DLD1 (cell line): Measurements from ENCODE around the gene COL19A1.

ENCODE experiments used
- in situ Hi-C: cut with HindIII; loops from 2 replicates; pipeline ENCODE4 v1.10.0; 2017; ENCODE audit warnings: low sequenced_read_pairs

Gene COL19A1

DNA sequence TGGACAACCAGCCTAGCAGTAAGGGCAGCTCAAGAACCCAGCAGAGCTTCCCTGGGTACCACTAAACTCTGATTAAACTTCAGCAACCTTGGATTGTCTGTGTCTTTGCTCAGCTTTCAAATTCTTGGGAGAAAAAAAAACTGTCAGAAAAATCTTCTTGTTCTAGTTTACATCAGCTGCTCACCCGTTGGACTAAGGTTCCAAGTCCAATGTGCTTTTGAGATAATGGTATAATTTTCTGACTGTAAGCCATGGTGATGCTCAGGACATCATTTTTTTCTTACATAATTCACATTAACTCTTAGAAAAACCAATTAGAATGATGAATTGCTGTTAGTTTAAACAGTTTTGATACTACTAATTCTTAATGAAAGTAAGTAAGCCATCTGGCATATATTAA is 290.7 kb downstream of the COL19A1 start:
- in situ Hi-C loops = no loop called here

DNA sequence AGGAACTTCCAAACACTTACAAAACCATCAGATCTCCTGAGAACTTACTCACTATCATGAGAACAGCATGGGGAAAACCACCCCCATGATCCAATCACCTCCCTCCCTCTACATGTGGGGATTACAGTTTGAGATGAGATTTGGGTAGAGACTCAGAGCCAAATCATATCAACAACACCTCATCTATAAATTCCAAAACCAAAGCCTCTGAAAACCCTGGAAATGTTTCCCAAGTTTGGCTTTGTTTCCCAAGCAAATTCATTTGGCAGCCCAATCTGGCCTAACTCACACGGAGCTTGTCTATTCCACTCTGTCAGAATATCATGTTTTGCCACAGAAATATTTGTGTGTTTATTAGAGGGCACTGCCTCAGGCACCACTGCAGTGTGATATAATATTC is 293.9 kb downstream of the COL19A1 start:
- in situ Hi-C loops = no loop called here

DNA sequence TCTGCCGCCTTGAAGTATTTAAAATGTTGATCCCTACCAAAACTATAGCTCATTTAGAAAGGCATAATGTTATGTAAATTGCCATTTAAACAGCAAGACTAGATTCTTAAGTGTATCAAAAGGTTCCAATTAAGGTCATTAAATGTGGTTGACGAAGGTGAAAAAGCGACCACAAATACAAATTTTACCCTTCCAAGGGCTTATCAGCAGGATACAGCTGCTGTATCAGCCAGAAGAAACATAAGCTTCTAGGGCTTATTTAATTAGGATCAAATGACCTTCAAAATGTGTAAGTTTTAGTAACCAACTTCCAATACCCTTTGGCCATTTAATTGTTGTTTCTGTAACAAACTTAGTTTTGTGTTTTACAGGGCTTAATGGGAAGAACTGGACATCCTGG is 296.6 kb downstream of the COL19A1 start:
- in situ Hi-C loops = no loop called here

DNA sequence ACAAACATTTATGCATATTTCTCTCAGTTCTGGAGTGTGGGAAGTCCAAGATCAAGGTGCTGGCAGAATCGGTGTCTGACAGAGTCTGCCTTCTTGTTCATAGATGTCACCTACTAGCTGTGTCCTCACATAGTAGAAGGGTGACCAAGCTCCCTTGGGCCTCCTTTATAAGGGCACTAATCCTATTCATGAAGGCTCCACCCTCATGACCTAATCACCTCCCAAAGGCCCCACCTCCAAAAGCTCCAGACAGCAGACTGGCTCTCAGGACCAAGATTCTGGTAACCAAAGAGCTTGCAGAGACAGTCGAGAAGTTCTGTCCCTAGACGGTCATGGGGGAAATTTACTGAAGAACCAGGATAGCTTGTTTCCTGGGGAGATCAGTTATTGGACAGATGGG is 297.4 kb downstream of the COL19A1 start:
- in situ Hi-C loops = no loop called here

DNA sequence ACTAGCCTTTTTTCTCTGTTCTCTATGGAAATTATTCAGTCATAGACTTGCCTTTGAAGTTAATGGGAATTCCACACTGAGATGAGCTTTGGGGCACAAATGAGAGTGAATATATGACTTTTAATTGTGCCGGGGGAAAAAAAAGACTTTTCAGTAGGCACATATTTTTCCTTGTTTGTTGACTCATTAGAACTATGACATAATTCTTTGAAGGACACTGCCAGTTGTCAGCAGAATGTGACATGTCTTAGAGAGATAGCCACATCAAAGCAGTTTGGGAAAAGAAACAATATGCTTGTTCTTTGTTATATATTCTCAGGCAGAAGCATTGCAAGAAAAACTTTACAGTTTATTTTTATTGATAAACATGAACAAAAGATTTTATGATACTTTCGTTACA is 298.2 kb downstream of the COL19A1 start:
- in situ Hi-C loops = no loop called here

DNA sequence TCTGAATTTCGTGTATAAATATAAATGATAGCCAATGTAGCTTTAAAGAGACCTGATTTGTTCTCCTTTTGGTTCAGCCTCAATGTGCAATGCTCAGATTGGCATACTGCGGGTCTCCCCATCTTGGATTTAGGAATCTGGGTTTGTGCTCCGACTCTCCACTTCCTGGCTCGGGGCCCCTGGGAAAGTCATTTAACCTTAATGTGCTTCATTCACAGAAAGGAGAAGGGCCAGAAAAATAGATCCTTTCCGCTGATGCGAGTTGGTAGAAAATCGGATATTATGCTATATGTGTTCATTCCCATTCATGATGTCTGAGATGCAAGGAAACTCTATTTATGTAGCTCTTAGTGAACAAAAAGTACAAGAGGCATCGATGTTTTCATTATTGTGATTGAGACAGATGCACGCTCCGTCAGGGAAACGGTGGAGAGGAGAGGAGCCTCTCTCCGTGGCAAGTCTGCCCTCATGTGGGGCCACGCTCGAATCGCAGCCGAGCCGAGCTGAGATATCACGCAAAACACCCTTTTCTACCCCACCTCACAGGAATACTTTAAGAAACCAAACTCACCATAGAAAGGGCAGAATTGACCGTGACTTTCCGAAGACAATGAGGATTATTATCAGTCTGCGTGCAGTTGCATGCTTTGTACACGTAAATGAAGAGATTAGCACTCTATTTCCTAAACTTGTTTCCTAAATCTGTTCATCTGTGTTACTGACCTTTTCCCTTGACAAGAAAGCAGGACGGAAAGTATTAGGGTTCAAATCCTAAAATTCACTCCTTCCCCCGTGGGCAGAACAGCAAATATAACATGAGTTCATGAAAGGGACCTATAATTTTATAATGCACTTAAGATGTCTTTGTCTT is 300.0 kb downstream of the COL19A1 start:
- in situ Hi-C loops = no loop called here

DNA sequence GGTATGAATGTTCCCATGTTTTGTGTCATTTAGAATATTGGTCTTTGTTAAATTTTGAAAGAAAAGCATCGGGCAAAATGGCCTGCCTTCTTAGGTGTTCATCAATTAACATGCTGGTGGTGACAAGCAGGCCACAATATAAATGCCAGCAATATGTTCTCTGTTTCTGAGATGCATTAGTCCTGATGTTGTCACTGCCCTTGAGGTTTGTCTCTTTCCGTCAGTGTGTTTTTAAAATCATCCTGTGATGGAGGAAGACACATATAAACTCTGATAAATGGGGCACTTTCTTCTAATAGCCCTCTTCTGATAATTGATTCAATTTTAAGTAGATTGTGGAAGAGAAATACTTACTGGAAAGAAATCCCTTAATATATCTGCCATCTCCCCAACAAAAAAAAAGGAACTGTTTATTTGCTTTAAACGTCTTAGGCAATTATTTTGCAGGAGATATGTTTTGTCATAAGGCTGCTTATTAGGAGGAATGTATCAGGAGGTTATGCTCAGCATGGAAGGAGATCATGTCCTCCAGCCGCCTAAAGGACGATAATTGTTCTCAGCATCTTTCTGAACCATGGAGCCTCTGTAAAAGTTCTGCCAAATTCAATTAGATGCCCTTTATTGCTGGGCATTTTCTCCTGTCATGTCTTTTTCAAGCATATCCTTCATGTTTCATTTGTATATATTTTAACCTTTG is 302.5 kb downstream of the COL19A1 start:
- in situ Hi-C loops = no loop called here

DNA sequence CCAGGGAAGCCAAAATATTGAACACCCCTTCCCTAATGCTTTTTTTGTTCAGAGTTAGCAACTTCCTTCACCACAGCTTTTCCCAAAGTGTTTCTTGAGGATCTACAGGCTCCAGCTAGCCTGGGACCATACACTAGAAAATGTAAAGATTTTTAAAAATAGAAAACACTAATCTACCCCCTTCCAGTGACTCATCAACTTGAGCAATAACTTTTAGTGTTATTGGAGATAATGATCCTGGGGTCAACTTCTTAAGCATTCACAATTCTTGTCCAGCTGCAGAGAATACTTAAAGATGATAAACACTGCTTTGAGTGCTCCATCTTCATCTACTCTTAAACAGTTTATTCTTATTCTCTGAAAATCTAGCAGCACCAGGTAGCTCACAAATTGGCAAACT is 304.9 kb downstream of the COL19A1 start:
- in situ Hi-C loops = no loop called here

DNA sequence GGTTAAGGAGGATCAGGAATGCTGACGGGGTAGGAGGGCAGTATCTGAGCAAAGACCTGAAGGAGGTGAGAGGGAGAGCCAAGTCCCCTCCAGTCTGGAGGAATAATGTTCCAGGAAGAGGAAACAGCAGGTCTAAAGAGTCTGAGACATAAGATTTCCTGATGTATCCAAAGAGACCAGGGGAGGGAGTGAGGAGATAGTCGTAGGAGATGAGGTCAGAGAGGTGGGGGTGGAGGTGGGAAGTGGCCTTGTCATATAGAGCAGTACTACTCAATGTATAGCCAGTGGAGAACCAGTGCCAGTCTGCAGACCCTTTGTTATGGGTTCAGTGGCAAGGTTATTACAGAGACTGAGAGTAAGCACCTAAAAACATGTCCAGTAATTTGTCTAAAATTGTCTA is 305.9 kb downstream of the COL19A1 start:
- in situ Hi-C loops = no loop called here

DNA sequence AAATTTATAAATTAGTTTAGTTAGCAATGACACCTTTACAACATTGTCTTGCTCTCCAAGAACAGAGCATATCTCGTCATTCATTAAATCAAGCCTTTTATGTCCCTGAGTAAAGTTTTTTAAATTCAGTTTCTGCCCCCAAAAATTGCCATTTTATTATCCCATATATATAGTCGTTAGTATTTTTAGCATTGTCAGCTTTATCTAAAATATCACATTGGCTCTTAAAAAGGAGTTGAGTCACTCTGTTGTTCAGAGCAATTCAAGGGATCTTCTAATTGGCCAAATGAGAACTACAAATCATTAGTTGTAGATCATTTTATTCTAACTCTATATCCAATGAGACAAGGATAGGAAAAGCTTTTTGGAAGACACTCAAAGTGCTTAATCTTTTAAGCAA is 309.4 kb downstream of the COL19A1 start:
- in situ Hi-C loops = no loop called here

DNA sequence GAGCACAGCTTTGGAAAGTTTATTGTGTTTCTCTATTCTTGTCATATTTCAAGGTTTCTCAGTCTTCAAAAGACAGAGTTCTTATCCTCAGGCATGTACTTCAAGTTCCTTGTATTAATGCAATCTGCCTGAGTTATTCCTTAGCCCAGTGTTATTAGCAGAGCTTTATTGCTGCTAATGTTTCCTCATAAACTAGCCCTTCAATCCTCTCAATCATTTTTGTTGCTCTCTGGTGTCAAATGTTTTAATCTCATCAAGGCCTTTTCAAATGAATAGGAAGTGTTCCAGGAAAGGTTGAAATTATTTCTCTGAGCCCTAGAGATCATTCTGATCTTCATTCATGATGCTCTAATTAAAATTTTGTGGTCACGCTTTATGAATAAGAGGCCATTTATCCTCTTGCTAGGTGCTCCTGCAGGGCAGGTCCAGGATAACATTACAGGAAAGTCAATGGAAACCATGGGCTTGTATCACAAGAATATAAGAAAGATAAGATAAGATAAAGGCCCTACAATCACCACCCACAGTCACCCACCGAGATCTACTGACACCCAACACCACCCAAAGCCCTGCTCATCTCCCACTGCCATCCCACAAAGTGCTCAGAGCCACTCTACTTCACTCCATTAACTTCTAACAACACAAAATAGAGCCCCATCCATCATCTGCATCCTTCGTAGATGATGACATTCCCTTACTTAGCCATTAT is 310.6 kb downstream of the COL19A1 start:
- in situ Hi-C loops = no loop called here

DNA sequence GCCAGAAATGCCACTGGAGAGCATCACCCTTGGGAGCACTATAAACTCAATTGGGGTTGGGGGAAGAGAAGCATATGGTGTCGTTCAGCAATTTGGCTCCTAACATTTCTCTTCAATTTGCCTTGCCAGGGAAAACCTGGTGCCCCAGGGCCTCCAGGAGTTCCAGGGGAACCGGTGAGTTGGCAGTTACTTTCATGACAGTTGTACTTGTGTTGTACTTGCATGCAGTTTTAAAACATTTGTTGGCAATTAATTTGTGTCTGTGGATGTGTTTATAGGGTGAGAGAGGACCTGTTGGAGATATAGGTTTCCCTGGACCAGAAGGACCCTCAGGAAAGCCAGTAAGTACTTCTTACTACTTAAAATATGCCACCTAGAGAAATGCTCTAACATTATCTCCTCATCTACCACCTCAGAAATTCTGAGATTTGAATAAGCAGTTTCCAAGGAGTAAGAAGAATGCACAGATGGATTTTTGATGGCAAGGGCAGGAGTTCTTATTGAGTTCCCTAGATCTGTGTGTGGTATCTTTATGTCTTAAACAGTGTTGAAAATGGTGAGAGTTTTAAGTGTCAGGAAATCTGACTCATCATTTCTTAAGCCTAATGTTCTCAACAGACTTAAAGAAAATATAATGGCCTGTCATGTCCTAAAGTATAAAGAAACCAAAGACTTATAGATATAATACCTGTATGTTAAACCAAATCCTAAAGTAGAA is 314.0 kb downstream of the COL19A1 start:
- in situ Hi-C loops = no loop called here

DNA sequence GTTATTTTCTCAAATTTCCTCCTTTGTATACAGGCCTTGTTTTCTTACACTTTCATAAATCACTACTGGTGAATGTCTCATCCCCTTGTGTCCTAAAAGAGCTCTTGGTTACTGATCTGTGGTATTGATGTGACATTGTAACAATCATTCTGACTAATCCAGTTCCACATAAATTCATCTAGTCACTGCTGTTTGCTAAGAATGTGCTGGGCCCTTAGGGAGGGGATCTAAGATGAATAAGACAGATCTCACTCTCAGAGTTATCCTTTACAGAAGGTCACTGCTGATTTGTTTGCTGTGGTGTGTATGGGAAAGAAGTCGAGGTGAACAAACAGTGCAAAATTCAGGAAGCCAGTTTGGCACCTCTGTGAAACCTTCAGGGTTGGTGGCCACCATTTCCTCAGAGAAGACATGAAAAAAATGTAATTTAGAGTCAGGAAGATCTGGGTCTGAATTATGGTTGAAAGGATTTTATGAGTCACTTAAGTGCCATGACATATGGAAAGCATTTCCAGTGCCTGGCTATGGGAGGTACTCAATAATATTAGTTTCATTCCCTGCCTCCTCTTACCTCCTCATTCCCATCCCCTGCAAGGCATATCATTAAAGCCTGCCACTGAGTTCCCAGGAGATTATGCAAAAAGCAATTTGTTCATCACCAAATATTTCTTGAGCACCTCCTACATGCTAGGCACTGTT is 314.7 kb downstream of the COL19A1 start:
- in situ Hi-C loops = no loop called here

DNA sequence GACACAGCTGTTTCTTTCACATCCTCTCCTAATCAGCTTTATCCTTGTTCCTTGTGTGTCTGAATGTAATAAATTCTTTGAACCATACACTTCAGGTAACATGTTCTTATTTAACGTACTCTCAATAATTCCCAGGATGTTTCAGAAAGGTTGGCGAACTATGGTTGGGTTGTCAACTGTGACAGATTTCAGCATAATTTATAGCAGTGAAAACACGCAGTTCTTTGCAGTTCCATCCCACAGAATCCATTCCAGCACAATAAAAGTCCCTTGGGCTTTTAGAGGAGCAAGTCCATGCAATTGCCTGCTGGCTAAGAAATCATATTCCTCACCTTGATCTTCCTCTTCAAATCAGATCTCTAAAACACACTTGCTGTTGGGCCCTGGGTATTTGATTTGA is 317.2 kb downstream of the COL19A1 start:
- in situ Hi-C loops = no loop called here

DNA sequence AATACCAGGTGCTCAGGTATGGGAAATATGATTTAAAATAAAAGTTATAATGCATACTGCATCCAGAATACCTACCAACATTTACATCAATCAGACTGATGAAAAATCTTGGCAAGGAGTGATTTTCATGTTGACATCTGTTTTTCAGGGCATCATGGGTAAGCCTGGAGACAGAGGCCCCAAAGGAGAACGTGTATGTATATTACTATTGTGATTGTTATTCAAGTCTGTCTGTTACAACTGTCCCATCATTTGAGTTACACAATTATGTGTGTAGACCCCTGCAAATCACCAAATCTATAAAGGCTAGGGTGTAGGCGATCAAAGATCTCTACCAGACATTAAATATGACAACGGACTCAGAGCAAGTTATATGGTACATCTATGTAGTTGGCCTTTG is 318.4 kb downstream of the COL19A1 start:
- in situ Hi-C loops = no loop called here

DNA sequence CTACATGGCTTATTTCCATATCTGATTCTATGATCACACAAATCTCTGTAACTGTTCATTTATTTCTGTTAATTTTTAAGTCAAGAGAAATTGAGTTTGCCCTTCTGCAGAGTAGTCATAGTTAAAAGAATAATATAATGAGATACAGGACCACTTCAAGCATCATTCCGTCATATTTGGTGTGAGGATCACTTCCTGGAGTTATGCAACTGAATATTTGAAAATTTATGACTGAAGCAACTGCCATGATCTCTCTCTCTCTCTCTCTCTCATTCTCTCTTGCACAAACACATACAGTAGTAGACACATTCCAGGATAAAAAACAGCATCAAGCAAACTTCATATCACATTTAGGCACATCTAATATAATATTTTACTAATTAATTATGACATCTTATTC is 320.1 kb downstream of the COL19A1 start:
- in situ Hi-C loops = no loop called here

DNA sequence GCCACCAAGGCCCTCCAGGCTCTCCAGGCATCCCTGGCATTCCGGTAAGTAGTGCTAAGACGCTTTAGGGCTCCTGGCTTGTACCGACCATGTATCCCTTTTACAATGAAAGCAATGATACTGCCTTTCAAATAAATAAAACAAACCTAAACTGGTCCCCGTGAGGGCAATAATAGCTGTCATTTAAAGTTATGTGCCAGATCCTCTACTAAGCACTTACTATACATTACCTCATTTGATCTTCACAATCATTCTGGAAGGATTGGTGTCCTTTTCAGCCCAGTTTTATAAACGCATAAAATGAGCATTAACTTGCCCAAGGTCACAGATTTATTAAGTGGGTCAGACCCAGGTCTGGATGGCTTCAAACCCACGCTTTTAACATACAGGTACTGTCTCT is 321.8 kb downstream of the COL19A1 start:
- in situ Hi-C loops = no loop called here

DNA sequence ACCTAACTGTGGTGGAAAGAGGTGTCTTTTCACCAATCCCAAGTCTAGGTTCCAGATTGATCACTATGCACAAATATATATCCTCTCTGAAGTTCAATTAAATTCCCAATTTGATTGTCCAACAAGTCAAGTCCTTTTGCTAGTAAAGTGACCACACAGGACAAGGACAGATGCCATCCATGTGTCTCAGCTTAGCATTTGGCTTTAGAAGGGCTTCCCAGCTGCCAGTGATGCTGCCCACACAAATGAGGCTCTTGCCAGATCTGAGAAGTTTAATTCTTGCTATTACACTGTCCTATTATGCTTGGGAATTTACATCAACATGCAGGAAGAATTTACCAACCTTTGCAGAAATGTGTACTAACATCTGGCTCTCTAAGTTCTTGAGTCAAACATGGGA is 328.1 kb downstream of the COL19A1 start:
- in situ Hi-C loops = no loop called here

DNA sequence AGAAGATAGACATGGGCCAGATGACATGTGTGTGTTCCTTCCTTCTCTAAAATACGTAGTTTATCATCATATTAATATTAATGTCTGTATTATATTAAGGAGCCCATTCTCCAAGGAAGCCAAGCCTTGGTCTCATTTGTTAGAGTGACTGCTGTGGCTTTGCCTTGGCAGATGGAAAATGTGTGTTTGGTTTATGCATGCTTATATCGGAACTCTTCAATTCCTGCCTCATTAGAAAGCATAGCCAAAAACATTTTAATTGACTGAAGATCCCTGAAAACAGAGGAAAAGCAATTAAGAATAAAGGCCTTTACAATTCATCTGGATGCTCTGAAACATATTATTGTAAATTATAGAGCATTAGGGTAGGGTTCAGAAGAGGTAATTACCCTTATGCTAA is 330.2 kb downstream of the COL19A1 start:
- in situ Hi-C loops = no loop called here

DNA sequence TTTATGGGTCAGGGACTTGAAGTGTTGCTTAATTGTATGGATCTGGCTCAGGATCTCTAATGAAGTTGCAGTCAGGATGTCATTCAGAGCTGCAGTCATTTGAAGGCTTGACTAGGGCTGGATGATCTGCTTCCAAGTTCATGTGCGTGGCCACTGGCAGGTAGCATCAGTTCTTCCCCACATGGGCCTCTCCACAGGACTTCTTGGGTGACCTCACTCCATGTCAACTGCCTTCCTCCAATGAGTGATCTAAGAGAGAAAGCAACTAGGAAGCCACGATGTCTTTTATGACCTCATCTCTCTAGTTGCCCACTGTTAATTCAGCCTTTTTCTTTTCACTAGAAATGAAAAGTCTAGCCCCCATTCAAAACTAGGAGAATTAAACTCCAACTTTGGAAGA is 332.4 kb downstream of the COL19A1 start:
- in situ Hi-C loops = no loop called here
